ENCODE data around the gene SLIT3.

The SLIT3 gene

DNA sequence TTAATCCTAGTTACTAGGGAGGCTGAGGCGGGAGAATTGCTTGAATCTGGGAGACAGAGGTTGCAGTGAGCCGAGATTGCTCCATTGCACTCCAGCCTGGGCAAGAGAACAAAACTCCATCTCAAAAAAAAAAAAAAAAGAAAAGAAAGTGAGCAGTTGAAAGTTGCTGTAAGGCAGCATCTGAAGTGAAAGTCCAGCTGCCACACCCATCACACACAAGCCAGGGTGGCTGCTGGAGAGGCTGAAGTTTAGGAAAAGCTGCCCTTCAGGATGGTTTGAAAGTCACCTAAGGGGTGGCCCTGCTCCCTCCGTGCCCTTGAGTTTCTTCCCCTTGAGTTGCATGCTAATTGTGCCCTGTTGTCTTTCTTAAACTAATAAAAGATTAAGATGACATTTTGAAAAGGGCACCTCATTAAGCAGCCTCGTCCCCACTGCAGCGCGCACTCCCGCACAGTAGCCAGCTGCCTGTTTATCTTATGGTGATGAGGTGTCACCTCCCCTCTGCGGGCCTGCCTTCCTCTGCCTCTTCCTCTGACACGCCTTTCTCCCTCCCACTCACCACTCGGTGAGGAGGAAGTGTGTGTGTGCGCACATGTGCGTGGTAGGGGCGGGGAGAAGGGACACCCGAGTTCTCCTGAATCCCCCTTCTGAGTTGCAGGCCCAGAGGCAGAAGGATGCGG, 617.6 kb downstream of the SLIT3 start:
- Histone ChIP-seq H3K36me3 (ENCODE audit: control insufficient read depth, insufficient read depth, low read length) (no peaks in the 10 kb centered on the region), H3K4me1 (ENCODE audit: control insufficient read depth, insufficient read depth, low read length, poor library complexity, severe bottlenecking) (peaks cover 10% of the 10 kb centered on the region), H3K27me3 (replicated peaks; ENCODE audit: control insufficient read depth, insufficient read depth, low read length, poor library complexity, severe bottlenecking) (no peaks in the 10 kb centered on the region), H3K4me3 (ENCODE audit: insufficient read depth, low read depth, low read length, poor library complexity, severe bottlenecking) (peak overlapping the region; percentile 11), H3K27ac (ENCODE audit: insufficient read depth, low read length, poor library complexity, severe bottlenecking) (no peak overlapping the region), H3K9me3 (ENCODE audit: control insufficient read depth, low read length) (no peaks in the 10 kb centered on the region)
- no peak for DNase-seq

DNA sequence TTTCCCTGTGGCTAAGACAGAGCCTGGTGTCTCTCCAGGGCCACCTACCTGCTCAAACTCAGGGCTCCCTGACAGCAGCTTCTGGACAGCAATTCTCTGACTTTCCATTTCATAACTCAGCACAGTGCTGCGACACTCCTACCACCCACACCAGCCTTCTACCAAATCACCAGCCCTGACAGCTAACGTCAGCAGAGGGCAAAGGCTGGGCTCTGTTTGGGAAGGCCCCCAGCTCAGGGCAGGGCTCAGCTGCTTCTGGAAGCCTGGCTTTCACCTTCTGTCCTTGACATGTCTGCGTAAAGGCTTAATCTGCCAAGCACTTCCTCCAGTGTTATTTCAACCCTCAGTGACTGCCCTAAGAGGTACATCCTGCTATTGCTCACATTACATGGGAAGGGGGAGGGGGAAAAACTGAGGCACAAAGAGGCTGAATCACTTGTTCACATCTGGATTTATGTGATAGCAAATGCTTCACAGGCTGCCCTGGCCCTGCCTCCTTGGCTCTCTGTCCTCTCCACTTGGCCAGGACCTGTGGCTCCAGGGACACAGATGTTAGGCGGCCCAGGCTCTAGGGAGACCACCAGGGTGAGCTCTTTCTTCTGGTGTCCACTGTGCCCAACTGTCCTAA, 619.3 kb downstream of the SLIT3 start:
- H3K9me3 ChIP-seq (ENCODE audit: control insufficient read depth, low read length) = no peaks in the 10 kb centered on the region
- peaks cover 10% of the 10 kb centered on the region for H3K4me1 ChIP-seq (ENCODE audit: control insufficient read depth, insufficient read depth, low read length, poor library complexity, severe bottlenecking)
- H3K4me3 ChIP-seq (ENCODE audit: insufficient read depth, low read depth, low read length, poor library complexity, severe bottlenecking) = no peak overlapping the region
- no peaks in the 10 kb centered on the region for H3K36me3 ChIP-seq (ENCODE audit: control insufficient read depth, insufficient read depth, low read length)
- no peak for DNase-seq
- no peaks in the 10 kb centered on the region for H3K27me3 ChIP-seq (replicated peaks; ENCODE audit: control insufficient read depth, insufficient read depth, low read length, poor library complexity, severe bottlenecking)
- H3K27ac ChIP-seq (ENCODE audit: insufficient read depth, low read length, poor library complexity, severe bottlenecking) = no peak overlapping the region

DNA sequence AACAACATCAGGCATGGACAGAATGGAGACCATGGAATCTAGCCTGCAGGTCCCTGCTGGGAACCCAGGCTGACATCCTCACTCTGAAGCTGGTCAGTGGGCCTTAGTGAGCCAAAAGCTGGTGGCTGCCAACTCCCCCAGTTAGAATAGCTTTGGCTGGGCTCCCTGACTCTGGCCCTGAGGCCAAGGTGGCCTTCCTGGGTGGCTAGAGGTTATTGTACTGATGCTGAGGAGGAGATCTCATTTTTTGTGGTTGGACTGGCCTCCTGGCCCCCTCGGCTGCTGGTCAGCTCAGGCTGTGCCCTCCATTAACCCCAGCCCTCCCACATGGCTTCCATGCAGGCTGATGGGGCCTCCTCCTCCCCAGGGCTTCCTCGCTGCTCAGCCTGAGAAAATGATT, 620.5 kb downstream of the SLIT3 start:
- H3K4me1 ChIP-seq (ENCODE audit: control insufficient read depth, insufficient read depth, low read length, poor library complexity, severe bottlenecking) = peaks cover 10% of the 10 kb centered on the region
- no peaks in the 10 kb centered on the region for H3K9me3 ChIP-seq (ENCODE audit: control insufficient read depth, low read length)
- no peak overlapping the region for H3K4me3 ChIP-seq (ENCODE audit: insufficient read depth, low read depth, low read length, poor library complexity, severe bottlenecking)
- H3K36me3 ChIP-seq (ENCODE audit: control insufficient read depth, insufficient read depth, low read length) = no peaks in the 10 kb centered on the region
- no peak for DNase-seq
- no peak overlapping the region for H3K27ac ChIP-seq (ENCODE audit: insufficient read depth, low read length, poor library complexity, severe bottlenecking)
- no peaks in the 10 kb centered on the region for H3K27me3 ChIP-seq (replicated peaks; ENCODE audit: control insufficient read depth, insufficient read depth, low read length, poor library complexity, severe bottlenecking)

DNA sequence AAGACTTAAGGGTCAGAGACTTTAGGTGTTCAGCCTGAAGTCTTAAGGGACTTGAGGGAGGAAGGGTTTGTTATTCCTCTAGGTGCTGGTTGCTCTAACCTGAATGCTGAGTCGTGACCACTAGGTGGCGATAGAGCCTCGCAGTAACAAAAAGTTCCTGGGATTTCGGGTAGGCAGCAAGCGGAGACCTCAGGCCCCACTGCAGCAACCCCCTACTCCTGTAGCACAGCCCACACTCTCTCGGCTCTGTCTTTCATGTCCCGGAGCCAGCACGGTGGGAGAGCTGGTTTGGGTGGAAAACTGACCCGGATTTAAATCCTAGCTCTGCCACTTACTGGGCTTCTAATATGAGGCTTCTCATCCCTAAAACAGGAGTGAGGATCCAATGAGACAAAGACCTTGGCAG, 621.4 kb downstream of the SLIT3 start:
- H3K27ac ChIP-seq (ENCODE audit: insufficient read depth, low read length, poor library complexity, severe bottlenecking) = no peak overlapping the region
- DNase-seq = peak in 2 of 3 donors; percentile 11 to 39
- H3K4me3 ChIP-seq (ENCODE audit: insufficient read depth, low read depth, low read length, poor library complexity, severe bottlenecking) = no peak overlapping the region
- peaks cover 10% of the 10 kb centered on the region for H3K4me1 ChIP-seq (ENCODE audit: control insufficient read depth, insufficient read depth, low read length, poor library complexity, severe bottlenecking)
- H3K27me3 ChIP-seq (replicated peaks; ENCODE audit: control insufficient read depth, insufficient read depth, low read length, poor library complexity, severe bottlenecking) = no peaks in the 10 kb centered on the region
- no peaks in the 10 kb centered on the region for H3K36me3 ChIP-seq (ENCODE audit: control insufficient read depth, insufficient read depth, low read length)
- no peaks in the 10 kb centered on the region for H3K9me3 ChIP-seq (ENCODE audit: control insufficient read depth, low read length)

DNA sequence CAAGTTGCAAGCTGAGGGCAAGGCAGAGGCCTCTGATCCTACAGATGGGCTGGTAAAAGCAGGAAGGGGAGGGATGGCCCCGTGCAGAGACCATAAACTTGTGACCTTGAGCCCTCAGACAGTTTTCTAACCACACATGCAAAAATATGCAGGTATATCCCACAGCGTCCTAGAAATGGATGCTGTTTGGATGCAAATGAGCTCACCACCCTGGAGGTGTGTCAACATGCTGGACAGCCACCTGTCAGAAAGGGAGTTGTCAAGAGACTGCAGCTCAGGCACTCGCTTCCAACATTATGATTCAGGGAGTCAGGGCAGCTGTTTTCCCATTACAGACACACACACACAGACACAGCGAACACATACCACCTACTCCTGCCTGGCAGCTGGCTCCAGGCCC, 624.4 kb downstream of the SLIT3 start:
- no peaks in the 10 kb centered on the region for H3K36me3 ChIP-seq (ENCODE audit: control insufficient read depth, insufficient read depth, low read length)
- H3K4me3 ChIP-seq (ENCODE audit: insufficient read depth, low read depth, low read length, poor library complexity, severe bottlenecking) = no peak overlapping the region
- no peak overlapping the region for H3K27ac ChIP-seq (ENCODE audit: insufficient read depth, low read length, poor library complexity, severe bottlenecking)
- DNase-seq = no peak
- no peaks in the 10 kb centered on the region for H3K9me3 ChIP-seq (ENCODE audit: control insufficient read depth, low read length)
- H3K27me3 ChIP-seq (replicated peaks; ENCODE audit: control insufficient read depth, insufficient read depth, low read length, poor library complexity, severe bottlenecking) = peaks cover 3% of the 10 kb centered on the region
- H3K4me1 ChIP-seq (ENCODE audit: control insufficient read depth, insufficient read depth, low read length, poor library complexity, severe bottlenecking) = peaks cover 4% of the 10 kb centered on the region

DNA sequence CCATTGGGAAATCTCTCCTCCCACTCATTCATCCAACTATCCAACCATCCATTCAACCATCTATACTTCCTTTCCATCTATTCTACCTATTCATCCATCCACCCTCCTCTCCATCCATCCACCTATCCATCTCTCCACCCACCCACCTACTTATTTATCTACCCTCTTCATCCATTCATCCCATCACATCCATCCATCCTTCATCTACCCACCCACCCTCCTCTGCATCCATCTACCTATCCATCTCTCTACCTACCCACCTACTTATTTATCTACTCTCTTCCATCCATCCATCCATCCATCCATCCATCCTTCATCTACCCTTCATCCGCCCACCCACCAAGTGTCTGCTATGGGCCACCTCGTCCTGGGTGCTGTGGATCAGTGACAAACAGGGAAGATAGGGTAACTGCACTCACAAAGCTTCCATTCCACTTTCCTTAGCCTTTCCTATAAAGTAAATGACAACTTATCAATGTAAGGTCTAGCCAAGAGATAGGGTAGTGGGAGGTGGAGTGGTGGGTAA, 625.0 kb downstream of the SLIT3 start:
- H3K36me3 ChIP-seq (ENCODE audit: control insufficient read depth, insufficient read depth, low read length) = no peaks in the 10 kb centered on the region
- H3K27me3 ChIP-seq (replicated peaks; ENCODE audit: control insufficient read depth, insufficient read depth, low read length, poor library complexity, severe bottlenecking) = peaks cover 3% of the 10 kb centered on the region
- peaks cover 4% of the 10 kb centered on the region for H3K4me1 ChIP-seq (ENCODE audit: control insufficient read depth, insufficient read depth, low read length, poor library complexity, severe bottlenecking)
- no peak for DNase-seq
- no peak overlapping the region for H3K27ac ChIP-seq (ENCODE audit: insufficient read depth, low read length, poor library complexity, severe bottlenecking)
- no peaks in the 10 kb centered on the region for H3K9me3 ChIP-seq (ENCODE audit: control insufficient read depth, low read length)
- H3K4me3 ChIP-seq (ENCODE audit: insufficient read depth, low read depth, low read length, poor library complexity, severe bottlenecking) = no peak overlapping the region

DNA sequence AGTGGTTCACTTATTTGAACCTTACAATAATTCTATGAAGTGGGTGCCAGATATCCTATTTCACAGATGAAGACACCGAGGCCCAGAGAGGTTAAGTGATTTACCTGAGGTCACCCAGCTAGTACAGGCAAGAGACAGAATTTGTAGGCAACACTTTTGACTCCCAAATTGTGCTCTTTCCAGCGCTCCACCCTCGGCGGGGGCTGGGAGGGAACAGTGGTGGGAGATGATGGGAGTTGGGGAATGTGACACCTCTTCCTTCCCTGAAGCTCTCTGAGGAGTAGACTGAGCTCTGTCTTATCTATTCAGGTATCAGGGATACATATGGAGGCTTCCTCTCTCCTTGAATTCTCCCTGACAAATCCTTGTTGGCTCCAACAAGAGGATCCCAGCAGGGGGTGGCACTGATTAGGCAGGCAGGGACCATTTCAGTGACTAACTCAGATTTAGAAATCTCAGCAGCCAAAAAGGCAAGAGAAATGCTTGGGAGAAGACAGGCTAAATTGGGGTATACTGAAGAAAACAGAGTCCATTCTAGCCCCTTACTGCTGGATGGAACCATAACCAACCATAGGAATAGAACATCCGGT, 626.0 kb downstream of the SLIT3 start:
- Histone ChIP-seq H3K4me3 (ENCODE audit: insufficient read depth, low read depth, low read length, poor library complexity, severe bottlenecking) (no peak overlapping the region), H3K36me3 (ENCODE audit: control insufficient read depth, insufficient read depth, low read length) (no peaks in the 10 kb centered on the region), H3K27me3 (replicated peaks; ENCODE audit: control insufficient read depth, insufficient read depth, low read length, poor library complexity, severe bottlenecking) (peaks cover 3% of the 10 kb centered on the region), H3K4me1 (ENCODE audit: control insufficient read depth, insufficient read depth, low read length, poor library complexity, severe bottlenecking) (peaks cover 4% of the 10 kb centered on the region), H3K27ac (ENCODE audit: insufficient read depth, low read length, poor library complexity, severe bottlenecking) (no peak overlapping the region), H3K9me3 (ENCODE audit: control insufficient read depth, low read length) (no peaks in the 10 kb centered on the region)
- DNase-seq = no peak

DNA sequence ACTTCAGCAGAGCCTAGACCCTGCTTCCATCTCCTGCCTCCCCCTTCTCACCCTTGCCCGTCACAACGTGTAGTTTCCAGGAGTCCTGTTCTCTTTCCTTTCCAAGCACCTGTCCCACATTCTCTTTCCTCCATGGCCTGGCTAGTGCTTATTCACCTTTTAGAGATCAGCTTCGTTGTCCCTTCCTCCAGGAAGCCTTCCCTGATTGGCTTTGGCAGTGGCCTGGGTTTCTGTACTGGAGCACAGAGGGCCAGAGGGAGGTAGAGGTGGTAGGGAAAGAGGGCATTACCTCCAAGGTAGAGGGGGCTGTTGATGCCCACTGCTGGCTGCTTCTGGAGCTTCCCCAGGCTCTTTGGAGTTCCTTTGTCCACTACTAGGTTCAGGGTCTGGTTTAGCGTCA, 628.1 kb downstream of the SLIT3 start:
- DNase-seq = no peak
- Histone ChIP-seq H3K4me3 (ENCODE audit: insufficient read depth, low read depth, low read length, poor library complexity, severe bottlenecking) (no peak overlapping the region), H3K27ac (ENCODE audit: insufficient read depth, low read length, poor library complexity, severe bottlenecking) (no peak overlapping the region), H3K36me3 (ENCODE audit: control insufficient read depth, insufficient read depth, low read length) (no peaks in the 10 kb centered on the region), H3K27me3 (replicated peaks; ENCODE audit: control insufficient read depth, insufficient read depth, low read length, poor library complexity, severe bottlenecking) (peaks cover 3% of the 10 kb centered on the region), H3K9me3 (ENCODE audit: control insufficient read depth, low read length) (no peaks in the 10 kb centered on the region), H3K4me1 (ENCODE audit: control insufficient read depth, insufficient read depth, low read length, poor library complexity, severe bottlenecking) (no peaks in the 10 kb centered on the region)

DNA sequence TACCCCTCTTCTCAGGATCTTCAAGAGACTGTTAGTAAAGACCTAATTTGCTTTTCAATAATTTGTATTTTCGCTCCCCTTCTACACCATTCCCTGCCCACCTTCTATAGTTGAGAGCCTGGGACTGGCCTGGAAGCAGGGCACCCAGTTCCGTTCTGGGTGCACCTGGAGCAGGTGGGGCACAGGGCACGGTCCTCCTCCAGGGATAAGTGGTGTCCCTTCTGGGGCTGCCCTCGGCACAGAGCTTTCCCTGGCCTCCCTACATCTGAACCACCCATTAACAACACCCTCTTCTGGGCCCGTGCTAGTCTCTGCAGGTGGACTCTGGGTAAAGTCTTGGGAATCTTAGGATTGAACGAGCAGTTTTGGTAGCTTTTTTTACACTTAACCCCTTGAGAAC, 628.9 kb downstream of the SLIT3 start:
- Histone ChIP-seq H3K27me3 (replicated peaks; ENCODE audit: control insufficient read depth, insufficient read depth, low read length, poor library complexity, severe bottlenecking) (peaks cover 3% of the 10 kb centered on the region), H3K27ac (ENCODE audit: insufficient read depth, low read length, poor library complexity, severe bottlenecking) (no peak overlapping the region), H3K36me3 (ENCODE audit: control insufficient read depth, insufficient read depth, low read length) (no peaks in the 10 kb centered on the region), H3K4me1 (ENCODE audit: control insufficient read depth, insufficient read depth, low read length, poor library complexity, severe bottlenecking) (no peaks in the 10 kb centered on the region), H3K9me3 (ENCODE audit: control insufficient read depth, low read length) (no peaks in the 10 kb centered on the region), H3K4me3 (ENCODE audit: insufficient read depth, low read depth, low read length, poor library complexity, severe bottlenecking) (no peak overlapping the region)
- DNase-seq = no peak

DNA sequence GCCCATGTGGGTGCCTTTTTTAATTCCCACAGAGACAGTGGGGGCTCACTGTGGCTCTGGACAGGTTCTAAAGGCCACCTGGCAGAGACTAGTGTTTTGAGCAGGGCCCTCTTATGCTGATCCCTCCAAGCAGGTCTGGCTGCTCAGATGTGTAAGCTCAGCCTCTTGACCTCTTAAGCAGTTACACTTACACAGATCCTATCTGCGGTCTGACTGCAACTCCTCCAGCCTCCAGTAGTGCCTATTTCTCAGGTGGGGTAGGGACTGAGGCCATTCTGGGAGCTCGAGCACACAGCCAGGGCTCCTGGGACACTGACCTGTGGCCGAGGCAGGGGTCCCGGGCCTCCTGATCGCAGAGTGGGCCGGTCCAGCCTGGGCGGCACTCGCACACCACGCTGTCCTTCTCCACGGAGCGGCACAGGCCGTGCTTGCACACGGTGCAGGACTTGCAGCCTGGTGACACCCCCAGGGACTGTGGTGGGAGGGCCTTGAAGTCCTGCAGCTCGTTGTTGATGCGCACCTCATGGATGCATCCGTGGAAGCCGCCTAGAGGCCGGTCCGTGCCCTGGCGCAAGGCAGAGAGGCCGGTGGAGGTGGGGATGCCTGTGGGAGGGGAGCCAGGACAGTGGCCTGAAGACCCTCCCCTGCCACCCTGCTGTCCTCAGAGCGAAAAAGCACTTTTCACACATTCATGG, 629.9 kb downstream of the SLIT3 start:
- H3K27ac ChIP-seq (ENCODE audit: insufficient read depth, low read length, poor library complexity, severe bottlenecking) = no peak overlapping the region
- no peak for DNase-seq
- H3K4me1 ChIP-seq (ENCODE audit: control insufficient read depth, insufficient read depth, low read length, poor library complexity, severe bottlenecking) = no peaks in the 10 kb centered on the region
- H3K27me3 ChIP-seq (replicated peaks; ENCODE audit: control insufficient read depth, insufficient read depth, low read length, poor library complexity, severe bottlenecking) = peaks cover 3% of the 10 kb centered on the region
- H3K9me3 ChIP-seq (ENCODE audit: control insufficient read depth, low read length) = no peaks in the 10 kb centered on the region
- no peaks in the 10 kb centered on the region for H3K36me3 ChIP-seq (ENCODE audit: control insufficient read depth, insufficient read depth, low read length)
- H3K4me3 ChIP-seq (ENCODE audit: insufficient read depth, low read depth, low read length, poor library complexity, severe bottlenecking) = no peak overlapping the region
